HG02763 (cell line): ENCODE results near the gene KLRF2.
"Not testable (repeated sequence)": the region's sequence is repeated elsewhere in the genome, so short reads cannot be mapped to it uniquely, and the experiment has no call there.

ENCODE experiments used
- ATAC-seq: cut with Tn5 transposase; IDR thresholded peaks from one replicate; pipeline ENCODE4 v1.9.1; 2021; ENCODE audit warnings: mild to moderate bottlenecking, moderate library complexity; ENCODE audit not compliant: unreplicated experiment

Gene KLRF2, protein sequence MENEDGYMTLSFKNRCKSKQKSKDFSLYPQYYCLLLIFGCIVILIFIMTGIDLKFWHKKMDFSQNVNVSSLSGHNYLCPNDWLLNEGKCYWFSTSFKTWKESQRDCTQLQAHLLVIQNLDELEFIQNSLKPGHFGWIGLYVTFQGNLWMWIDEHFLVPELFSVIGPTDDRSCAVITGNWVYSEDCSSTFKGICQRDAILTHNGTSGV

DNA sequence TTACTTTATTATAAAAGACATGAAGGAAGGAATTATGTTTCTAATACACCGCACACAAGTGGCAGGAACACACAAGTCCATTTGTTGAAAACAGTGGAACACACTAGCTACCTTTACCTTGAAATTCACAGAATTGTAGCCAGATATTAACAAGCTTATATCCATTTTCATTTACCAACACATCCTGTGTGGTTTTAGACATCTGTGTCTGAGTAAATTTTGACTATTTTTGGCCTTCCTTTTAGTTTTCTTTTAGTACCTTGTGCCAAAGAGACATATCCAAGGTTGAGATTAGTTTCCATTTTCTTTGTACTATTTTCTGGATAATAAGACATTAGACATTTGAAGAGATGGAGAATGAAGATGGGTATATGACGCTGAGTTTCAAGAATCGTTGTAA, at the start of gene KLRF2:
KLRF2 (plus strand) TSS at position 244 of the 400 bp plus-strand sequence; CDS start at position 351, 107 bp downstream.
- ATAC-seq = no peak

DNA sequence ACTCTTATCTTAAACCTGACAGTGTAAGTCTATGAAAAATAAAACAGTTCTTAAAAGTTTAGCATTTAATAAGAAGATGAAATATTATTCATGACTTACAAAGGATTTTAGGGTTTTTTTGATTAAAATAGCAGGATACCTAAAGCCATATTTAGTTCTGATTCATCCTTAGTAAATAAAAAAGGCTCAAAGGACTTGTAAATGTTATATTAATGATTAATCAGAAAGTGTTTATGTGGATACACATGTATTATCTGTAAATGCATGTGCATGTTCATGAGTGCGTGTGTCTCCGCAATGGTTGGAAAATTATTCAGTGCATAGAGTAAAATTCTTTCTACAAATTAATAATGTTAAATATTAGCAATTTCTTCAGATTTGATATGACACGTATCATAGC, 49.6 kb upstream of the KLRF2 start:
- no peak for ATAC-seq

DNA sequence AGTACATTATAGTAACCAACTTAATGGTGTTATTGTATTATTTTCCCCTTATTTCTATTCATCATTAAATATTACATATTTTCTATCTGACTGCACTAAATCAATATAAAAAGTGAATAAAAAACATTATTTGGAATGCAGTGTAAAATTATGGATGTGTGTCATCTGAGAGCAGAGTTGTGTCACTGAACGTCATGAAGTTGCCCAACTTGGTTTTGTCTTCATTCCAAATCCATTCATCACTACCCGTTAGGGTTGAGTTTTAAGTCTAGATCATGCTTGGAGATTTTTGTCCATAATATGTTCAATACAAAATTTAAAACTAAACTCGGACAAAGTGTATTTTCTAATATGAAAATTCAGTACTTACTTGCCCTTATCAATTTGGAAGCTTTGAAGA, 37.9 kb upstream of the KLRF2 start:
- no peak for ATAC-seq

DNA sequence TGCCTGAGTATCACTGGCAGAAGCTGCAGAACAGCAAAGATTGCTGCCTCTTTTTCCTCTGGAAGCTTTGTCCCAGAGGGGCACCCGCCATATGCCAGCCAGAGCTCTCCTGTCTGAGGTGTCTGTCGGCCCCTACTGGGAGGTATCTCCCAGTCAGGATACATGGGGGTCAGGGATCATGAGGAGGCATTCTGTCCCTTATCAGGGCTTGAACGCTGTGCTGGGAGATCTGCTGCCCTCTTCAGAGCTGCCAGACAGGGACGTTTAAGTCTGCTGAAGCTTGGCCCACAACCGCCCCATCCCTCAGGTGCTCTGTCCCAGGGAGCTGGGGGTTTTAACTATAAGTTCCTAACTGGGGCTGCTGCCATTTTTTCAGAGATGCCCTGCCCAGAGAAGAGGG, 32.4 kb upstream of the KLRF2 start:
- ATAC-seq = no peak

DNA sequence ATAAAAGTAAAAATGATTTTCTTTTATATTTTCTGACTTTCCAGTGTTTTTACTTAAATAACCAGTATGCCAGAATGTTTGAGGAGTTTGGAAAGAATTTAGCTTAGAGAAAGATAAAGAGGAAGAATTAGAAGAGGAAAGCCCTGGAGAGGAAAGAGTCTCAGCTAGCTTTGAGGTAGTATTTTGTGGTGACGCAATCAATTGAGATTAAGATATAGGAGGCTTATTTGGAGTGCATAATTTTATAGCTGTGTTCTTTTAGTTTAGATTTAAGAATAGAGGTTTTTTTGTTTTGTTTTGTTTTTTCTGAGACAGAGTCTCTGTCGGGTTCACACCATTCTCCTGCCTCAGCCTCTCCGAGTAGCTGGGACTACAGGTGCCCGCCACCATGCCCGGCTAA, 30.2 kb upstream of the KLRF2 start:
- no peak for ATAC-seq

DNA sequence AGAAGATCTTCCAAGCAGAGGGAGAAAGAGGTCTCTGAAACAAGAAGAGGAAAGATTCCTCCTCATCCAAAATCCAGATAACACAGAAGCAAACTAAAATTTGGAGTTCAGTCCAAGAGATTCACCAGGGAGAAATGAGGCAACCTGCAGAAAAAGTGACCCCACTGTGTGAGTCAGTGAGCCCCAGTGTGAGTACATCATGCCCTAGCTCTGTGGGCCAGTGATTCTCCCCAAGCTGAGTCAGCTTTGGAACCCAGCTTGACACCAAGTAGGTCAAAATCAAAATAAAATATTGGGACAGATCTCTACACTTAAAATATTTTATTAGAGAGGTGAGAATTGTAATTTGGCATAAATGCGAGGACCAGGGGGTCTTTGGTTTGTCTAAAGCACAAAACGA, 29.4 kb upstream of the KLRF2 start:
- ATAC-seq = no peak

DNA sequence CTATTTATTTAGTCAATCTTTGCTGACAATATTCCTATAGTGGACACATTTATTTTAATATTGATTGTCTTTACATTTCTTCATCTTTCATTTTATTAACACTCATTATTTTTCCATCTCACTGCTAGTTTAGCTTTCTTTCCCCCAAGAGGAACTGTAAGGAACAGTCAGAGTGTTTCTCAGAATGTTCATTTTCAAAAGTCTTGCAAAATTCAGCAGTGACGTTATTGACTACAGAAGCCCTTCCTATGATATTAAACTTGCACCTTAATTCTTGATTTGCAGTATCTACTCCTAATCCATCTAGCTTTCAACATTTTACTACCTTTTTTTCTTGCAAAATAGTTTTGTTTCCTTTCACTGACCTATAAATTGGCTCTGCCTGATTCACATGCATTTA, 25.1 kb upstream of the KLRF2 start:
- ATAC-seq = no peak

DNA sequence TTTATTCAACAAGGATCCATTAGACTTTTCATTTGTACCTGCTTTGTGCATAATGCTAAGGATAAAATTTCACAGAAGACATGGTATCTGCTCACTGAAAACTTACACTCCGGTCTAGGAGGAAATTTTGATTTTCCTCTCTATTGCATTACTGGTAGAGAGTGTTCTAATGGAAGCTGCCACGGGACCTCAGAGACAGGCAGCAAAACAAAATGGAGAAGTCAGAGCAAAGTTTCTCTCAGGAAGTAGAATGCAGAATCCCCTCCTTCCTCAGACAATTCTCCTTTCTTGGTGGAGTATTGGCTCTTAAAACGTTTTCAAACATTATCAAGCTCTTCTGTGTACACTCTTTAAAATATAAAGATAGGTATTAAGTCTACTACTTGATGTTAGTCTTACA, 24.4 kb upstream of the KLRF2 start:
- no peak for ATAC-seq

DNA sequence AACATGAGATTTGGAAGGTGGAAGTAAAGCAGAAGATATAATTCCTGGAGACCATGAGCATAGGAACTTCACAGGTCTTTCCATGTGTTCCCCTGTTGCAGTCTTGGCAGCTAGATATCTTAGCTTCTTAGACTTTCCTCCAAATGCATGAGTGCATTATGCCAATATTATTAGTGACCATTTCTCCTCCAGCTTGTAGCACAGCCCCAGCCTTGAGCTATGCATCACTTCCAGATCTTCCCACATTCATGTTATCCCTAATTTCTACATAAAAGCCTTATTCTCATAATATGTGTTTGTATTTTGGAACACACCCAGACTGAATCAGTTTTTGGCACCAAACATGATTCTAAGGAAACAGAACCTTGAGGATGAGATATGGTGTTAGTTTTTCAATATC, 23.2 kb upstream of the KLRF2 start:
- no peak for ATAC-seq

DNA sequence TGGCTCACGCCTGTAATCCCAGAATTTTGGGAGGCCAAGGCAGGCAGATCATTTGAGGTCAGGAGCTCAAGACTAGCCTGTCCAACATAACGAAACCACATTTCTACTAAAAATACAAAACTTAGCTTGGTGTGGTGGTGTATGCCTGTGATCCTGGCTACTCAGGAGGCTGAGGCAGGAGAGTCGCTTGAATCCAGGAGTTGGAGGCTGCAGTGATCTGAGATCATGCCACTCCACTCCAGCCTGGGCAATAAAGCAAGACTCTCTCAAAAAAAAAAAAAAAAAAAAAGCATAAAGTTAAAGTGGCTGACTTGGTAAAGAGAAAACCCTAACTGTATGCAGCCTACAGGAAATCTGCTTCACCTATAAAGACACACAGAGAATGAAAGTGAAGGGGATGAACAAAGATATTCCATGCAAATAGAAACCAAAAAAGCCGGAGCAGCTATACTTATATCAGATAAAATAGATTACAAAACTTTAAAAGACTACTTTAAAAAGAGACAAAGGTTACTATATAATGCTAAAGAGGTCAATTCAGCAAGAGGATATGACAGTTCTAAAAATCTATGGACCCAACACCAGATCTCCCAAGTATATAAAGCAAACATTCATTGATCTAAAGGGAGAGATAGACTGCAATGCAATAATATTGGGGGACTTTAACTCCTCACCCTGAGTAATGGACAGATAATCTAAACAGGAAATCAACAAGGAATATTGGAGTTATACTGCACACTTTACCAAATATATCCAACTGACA, 16.2 kb upstream of the KLRF2 start:
- ATAC-seq = no peak

DNA sequence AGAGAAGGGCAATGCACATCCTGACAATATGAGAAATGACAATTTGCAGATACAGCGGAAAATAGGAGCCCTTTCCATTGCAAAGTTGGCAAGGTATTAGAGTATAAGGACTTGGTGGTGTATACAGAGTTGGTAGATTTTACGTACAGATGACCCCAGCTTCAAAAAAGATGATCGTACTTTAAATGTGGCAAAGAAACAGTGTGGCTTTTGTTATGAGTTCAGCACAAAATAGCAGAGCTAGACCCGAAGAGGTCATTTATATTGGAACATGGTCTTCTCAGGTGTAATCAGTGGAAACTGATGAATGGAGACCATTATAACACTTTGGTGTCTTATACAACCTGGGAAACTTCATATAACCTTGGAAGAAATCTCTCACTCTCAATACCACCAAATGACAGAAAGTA, 14.4 kb upstream of the KLRF2 start:
- ATAC-seq = no peak

DNA sequence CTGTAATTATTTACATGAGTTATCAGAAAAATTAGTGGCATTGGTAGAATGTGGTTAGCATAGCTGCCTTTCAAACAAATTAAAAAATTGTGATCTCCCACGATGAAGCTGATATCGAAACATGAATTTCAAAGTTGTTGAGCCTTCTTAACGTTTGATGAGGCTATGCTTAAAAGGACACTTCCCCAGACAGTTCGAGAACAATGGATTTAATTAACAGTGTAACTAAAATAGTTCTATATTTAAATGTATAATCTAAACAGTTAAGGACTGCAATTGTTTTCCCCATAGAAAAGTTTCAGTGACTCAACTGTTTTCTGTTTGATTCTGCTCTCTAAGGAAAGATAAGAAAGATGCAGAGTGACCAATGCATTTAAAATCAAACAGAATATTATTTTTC, 13.8 kb upstream of the KLRF2 start:
- ATAC-seq = no peak

DNA sequence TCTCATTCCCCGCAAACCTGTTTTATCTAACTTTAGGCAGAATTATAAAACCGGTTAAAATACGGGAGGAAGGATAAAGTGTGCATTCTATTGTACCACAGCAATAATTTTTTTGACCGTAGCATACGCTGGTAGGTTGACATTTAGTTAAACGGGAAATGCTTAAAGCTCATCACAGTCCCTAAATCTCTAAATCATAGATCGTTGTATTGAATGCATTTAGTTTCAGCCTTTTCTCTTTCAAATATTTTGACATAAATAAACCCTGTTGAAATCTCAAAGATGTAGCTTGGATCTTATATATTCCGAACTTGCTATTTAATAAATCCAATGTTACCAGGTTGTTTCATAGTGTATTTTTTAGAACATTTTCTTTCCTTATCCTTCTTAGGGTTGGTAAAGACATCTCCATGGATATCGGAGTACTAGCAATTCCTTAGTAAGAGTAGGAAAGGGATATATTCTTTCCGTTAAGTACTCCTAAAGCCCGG, 12.9 kb upstream of the KLRF2 start:
- no peak for ATAC-seq

DNA sequence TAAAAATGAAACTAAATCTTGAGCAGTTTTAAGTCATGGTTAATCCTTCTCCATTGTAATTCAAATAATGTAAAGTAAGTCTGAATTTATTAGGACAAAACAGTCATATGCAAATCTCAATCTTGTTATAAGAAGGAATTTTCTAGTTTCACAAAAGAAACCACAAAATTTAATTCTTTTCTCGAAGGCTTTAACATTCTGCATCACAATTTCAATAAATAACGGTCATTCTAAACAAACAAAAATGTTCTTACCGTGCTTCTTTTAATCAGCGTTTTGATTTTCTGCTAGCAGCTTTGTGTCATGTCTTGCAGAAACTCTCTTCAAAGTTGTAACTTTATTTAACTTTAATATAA, 12.4 kb upstream of the KLRF2 start:
- ATAC-seq = no peak

DNA sequence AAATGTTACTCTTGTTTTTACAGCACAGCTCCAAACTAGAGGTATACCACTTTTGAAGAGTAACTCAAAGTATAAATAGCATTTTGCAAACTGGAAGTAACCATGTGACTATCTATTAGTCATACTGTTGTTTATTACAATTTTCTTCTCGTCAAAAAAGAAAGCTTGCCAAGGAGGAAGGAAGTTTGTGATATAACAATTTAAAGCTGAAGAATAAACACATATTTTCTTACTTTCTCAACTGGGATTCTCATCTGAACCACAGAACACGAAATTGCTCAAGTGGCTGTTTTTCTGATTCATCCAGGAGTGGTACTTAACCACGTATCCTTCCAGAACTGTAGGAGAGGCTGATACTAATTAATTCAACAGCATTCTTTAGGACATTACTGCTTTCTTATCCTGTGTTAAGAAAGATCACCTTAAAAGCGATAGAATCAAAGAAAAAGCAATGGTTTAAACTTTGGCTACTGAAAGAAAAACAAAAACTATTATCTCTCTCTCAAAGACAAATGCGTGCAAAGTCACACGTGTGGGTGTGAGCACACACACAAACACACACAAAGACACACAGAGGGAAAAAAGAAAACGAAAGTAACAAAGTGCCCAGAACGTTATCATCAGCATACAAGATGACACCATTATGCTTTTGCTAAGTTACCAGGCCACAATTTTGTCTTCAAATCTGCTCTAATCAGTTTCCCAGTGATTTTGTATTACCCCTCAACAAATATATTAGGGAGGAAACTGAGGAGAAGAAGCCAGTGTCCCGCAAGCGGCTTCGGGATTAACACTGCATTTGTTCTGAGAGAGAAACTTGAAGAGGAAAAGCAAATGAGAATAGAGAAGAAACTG, 11.8 kb upstream of the KLRF2 start, which contains the start of gene CLEC2B:
CLEC2B (minus strand) TSS at position 48 of the 855 bp plus-strand sequence.
- no peak for ATAC-seq

DNA sequence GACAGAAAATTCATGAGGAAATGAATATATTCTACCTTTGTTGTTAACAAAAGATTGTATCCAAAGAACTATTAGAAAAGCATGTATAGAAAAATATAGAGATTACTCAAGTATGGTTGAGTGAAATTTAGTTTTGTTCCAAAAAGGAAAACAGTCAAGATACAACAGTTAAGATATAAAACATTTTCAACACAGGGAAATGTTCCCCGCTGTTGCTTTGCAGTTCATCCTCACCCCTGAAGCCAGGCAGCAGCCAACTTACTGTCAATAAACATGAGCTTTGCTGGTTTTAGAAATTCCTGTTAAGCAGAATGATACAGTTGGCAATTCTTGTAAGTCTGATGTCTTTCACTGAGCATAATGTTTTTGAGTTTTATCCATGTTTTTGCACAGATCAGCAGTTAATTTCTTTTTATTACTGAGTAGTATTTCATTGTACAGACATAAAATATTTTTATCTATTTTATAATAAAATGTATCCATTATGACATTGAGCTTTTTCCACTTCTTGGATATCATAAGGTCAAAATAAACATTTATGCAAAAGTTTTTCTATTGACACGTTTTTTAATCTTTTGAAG, 10.9 kb upstream of the KLRF2 start:
- ATAC-seq = no peak

DNA sequence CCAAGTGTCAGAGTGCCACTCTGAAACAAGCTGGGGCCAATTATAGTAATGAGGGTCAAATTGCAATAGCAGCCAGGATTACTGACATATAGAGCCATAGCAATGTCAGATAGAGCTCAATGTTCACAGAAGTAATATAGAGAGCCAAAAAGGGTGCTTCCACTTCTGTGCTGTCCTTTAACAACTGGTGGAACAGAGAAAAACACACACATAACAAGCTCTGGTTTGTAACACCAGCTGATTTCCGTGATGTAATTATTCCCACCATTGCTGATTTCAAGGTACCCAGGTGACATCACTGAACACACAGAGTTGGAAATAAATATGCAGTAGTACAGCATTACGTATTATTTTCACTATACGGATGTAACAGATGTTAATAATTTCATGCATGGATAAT, 9.1 kb upstream of the KLRF2 start:
- ATAC-seq = no peak

DNA sequence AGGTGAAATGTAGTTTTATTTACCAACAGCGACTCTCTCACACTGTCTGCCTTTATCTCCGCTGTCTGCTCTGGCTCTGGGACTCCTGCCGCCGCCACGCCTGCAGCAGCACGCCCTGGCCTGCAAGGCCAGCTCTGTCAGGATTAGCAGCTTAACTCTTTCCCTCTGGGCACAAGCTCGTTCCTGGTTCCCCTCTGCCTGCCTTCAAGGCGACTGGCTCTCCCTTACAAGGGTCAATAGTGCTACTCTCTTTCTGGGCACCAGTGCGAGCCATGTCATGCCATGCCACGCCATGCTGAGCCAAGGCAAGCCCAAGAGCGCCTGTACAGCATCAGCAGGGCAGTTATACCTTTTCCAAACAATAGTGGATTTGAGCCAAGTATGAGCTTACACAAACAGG, 8.5 kb upstream of the KLRF2 start:
- no peak for ATAC-seq

DNA sequence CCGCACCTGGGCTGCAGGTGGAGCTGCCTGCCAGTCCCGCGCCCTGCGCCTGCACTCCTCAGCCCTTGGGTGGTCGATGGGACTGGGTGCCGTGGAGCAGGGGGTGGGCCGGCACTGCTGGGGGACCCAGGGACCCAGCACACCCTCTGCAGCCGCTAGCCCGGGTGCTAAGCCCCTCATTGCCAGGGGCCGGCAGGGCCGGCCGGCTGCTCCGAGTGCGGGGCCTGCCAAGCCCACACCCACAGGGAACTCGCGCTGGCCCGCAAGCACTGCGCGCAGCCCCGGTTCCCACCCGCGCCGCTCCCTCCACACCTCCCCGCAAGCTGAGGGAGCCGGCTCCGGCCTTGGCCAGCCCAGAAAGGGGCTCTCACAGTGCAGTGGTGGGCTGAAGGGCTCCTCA, 5.2 kb upstream of the KLRF2 start:
- not testable (repeated sequence) for ATAC-seq

DNA sequence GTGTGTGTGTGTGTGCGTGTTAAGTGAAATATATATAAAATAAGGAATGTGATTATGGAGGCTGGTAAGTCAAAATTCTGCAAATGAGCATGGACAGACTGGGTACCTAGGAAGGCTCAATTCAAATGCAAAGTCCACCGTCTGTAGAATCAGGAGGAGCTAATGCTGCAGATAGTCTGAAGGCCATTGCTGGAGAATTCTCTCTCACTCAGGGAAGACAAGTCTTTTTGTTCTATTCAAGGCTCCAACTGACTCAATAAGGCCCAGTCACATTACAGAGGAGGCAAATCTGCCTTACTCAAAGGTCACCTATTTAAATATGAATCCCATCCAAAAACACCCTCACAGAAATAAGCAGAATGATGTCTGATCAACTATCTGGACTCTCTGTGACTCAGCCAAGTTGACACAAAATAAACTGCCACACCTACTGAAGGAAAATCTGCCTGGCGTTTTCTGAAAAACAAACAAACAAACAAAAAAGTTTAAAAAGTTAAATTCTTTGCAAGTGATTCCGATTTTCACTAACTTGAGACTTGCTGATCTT, 684 bp upstream of the KLRF2 start:
- ATAC-seq = no peak

DNA sequence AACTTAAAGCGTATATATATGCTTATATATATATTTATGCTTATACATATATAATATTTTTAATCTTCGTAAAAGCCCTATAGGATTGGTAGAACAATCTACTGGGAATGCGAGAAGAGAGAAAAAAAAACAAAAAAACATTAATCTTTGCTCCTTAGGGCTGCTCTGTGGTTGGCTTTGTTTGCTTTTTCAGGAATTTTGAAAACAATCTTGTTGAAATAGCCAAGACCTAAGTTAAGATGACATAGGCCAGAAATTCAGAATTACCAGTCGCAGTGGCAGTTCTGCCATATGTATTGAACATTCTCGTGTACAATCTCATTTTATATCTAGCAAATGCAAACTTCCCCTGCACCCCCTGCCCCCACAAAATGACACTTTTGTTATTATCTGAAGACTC, 699 bp downstream of the KLRF2 start:
- ATAC-seq = no peak
